GM19467 (cell line): ENCODE results near the gene CELA2A.
"Not testable (repeated sequence)": the region's sequence is repeated elsewhere in the genome, so short reads cannot be mapped to it uniquely, and the experiment has no call there.

Source experiments
- ATAC-seq: cut with Tn5 transposase; IDR thresholded peaks from one replicate; pipeline ENCODE4 v1.9.1; 2021; ENCODE audit warnings: mild to moderate bottlenecking, moderate library complexity; ENCODE audit not compliant: unreplicated experiment

The CELA2A gene

DNA sequence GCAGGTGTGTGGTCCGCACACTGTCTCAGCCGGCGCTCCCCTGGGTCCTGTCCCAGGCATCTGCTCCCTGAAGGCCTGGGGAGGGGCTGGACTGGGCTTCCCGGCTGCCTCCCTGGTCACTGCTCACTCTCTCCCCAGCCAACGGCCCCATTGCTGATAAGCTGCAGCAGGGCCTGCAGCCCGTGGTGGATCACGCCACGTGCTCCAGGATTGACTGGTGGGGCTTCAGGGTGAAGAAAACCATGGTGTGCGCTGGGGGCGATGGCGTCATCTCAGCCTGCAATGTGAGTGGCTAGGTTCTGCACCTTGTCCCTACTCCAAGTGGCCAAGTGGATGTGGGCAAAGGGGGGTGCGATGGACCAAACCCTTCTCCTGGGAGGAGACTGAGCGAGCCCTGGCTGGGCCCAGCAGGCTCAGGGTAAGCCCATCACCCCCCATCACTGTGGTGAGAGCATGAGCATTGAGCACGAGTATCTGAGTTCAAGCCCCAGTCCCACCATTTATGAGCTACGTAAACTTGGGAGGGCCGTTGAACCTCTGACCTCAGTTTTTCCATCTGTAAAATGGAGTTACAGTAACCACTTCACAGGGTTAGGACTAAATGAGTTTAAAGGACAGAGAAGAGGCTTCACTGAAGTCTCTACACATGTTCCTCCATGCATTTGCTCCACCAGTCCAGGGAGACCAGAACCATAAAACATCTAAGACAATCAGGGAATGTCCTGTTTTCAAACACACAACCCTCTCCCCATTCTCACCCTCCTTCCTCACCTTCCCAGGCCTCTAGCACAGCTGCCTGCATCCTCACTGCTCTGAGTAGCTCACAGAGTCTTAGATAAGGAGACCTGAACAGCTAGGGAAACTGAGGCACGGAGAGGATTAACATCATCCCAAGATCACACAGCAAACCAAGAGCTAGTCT lies 11.8 kb upstream of the CELA2A start:
- ATAC-seq: no peak

DNA sequence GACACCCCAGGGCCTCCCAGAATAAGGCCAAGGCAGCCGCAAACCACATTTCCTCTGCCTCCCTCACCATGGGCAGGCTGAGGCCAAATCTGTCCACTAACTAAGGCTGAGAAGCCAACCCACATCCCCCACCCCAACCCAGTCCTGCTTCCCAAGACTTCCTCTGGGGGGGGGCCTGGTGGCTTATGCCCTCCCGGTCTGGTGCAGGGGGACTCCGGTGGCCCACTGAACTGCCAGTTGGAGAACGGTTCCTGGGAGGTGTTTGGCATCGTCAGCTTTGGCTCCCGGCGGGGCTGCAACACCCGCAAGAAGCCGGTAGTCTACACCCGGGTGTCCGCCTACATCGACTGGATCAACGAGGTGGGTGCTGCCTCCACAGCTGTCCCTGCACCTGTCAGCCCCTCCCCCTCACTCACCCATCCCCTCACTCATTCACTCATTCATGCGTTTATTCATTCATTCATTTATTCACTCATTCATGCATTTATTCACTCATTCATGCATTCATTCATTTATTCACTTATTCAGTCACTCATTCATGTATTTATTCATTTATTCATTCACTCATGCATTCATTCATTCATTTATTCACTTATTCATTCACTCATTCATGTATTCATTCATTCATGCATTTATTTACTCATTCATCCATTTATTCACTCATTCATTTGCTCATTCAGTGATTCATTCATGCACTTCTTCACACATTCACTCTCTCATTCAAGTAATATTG lies 11.0 kb upstream of the CELA2A start:
- ATAC-seq: no peak

DNA sequence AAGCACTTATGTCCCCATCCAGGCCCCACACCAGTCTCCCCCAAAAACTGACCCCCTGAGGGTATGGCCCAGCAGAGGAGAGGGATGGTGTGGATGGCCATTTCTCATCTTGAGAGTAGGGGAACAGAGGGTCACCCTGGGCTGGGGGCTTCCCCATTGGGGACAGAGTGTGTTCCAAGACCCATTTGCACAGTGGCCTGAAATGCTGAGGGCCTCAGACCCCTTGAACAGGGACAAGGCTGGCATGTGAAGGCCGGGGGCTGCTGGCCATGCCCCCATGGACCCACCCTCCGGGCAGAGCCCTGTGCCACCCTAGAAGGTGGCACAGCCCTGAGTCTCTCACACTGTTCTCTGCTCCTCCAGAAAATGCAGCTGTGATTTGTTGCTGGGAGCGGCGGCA lies 10.3 kb upstream of the CELA2A start:
- ATAC-seq: no peak

DNA sequence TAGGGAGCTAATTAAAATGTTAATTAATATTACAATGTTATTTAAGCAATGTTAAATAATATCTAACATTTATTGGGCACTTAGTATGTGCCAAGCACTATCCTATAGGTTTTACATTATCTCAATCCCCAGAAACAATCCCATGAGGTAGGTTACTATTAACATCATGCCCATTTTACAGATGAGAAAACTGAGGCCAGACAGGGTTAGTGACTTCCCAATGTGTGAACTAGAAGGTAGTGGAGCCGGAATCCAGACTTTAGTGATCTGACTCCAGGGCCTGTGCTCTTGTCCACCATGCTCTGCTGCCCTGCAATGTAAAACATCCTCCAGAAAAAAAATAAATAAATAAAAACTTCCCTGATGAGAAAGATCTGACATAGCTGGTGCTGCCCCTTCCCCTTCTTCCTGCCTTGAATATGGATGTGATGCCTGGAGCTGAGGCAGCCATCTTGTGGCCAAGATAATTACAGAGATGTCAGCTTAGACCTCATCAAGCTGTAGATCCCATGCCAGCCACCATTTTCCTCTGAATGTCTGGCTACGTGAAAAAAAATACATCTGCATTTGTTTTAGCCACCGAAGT lies 7.6 kb upstream of the CELA2A start:
- no peak for ATAC-seq

DNA sequence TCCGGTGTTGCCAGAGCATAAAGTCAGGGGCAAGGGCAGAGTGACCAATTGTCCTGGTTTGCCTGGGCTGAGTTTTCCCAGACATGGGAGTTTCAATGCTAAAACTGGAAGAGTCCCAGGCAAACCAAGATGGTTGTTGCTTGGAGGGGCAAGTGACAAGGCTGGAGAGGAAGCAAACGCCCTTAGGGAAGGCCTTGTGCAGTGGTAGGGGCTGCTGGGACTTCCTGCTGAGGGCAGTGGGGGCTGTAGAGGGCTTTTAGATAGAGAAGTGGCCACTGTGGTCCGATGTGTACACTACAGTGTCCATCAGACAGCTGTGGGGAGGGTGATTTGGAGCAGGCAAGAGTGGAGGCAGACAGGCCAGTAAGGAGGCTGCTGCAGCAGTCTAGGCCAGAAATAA lies 7.0 kb upstream of the CELA2A start:
- ATAC-seq: no peak

DNA sequence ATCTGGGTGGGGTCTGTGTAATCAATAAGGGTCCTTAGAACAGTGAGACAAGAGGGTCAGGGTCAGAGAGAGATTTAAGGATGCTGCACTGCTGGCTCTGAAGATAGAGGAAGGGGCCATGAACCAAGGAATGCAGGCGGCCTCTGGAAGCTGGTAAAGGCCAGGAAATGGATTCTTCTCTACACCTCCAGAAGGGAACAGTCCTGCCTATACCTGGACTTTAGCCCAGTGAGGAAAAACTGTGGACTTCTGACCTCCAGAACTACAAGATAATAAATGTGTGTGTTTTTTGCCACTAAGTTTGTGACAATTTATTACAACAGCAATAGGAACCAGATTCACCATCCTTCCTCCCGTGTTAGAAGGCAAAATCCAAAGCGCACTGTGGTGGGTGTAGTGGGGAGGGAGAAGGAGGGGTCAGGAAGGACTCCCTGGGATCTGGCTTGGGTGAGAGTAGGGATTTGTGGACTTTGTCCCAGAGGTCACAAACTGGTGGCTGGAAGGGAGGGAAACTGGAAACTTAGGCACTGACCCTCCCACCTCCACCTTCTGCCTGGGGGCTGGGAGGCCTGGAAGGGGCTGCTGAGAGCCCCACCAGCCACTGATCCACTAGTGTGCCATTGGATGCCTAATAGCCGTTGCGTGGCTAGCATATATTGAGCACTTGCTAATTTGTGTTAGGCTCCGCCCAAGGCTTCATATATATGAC lies 5.4 kb upstream of the CELA2A start:
- no peak for ATAC-seq

DNA sequence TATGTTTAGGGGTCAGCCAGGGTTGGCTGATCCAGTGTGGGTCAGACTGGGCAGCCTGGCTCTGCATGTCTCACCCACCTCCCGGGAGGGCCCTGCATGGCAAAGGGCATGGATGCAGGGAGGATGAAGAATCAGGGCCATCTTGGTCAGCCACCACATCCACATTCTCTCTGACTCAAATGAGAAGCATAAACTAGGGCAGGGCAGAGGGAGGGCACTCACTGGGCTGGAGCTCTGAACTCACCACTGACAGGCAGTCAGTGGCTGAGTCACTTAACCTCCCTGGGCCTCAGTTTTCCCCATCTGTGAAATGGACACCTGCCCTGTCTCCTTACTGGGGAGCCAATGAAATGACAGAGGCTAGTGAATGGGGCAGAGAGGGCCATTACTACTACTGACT lies 4.3 kb upstream of the CELA2A start:
- no peak for ATAC-seq

DNA sequence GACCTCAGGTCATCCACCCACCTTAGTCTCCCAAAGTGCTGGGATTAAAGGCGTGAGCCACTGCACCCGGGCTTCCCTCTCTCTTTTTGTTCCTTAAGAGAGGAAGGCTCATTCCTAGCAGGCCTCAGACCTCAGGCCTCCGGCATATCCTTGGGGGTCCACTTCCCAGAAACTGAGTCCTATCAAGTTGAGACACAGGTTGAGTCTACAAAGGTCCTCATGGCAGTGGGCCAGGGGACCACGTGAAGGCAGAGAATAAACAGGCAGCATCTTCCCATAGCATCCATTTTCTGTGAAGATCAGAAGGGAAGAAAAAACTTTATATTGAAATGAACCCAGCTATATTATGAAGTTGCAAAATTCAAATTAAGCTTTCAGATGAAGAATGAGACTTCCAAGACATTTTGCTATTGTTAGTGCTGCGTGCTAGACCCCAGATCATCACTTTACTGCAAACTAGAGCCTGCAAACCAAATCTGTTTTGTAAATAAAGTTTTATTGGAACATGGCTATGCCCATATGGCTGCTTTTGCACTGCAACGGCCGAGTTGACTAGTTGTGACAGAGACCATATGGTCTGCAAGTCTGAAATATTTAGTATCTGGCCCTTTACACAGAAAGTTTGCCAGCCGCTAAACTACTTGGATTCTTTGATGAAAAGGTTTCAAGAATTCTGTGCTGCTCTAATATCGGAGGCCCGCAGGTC lies 3.5 kb upstream of the CELA2A start:
- ATAC-seq: no peak

DNA sequence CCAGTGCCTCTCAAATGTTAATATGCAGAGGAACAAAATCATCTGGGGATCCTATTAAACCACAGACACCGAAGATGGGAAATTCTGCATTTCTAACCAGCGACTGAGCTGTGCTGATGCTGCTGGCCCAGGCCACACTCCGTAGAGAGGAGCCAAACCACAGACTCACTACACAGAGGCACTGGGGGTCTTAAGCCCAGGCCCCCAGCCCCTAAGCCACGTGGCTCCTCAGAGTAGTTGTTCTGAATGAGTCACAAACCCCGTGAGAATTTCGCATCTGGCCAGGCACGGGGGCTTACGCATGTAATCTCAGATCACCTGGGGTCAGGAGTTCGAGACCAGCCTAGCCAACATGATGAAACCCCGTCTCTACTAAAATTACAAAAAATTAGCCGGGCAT lies 2.8 kb upstream of the CELA2A start:
- no peak for ATAC-seq

DNA sequence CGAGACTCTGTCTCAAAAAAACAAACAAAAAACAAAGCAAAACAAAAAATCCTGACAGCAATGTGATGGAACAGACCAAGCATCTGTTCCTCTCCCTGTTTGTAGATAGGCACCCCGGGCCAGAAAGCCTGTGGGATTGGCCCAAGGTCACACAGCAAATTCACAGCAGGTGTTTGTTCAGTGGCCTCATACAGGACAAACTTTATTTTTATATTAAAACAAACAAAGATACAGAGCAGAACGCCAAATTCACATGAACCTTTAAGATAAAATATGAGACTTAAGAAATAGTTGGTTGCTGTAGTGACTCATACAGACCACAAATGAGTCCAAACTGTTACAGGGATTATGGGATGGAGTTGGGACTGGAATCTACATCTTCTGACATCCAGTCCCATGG lies 2.3 kb upstream of the CELA2A start:
- ATAC-seq: no peak

DNA sequence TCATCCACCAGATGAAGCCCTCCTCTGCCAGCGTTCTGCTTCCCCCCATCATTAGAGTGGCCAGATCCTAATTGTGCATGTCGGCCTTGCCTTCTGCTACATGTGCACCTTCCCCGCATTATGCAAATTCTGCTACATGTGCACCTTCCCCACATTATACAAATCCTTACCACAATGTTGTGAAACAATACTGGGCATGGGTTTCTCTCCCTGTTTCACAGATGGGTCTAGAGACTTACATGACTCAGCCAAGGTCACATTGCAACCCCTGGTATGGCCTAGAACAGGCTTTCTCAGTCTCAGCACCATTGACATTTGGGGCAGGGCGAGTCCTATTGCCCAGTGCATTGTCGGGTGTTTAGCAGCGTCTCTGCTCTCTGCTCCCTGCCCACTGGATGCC lies 1.0 kb upstream of the CELA2A start:
- no peak for ATAC-seq

DNA sequence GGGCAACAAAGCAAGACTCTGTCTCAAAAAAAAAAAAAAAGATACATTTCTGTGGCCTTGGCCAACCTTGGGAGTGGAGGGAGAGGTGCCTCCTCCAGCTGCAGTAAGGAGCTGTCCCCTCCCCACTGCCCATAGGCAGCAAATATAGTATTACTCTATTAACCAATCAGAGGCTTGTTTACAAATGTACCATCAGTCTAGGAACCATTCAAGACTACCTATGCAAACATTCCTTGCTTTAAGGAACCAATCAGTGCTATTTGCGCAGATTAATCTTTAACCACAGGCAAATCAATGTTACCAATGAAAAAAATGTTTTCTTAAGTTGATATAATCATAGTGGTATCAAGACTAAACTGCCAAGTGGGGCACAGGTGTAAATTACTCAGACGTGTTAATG lies 1.1 kb downstream of the CELA2A start:
- ATAC-seq: no peak

DNA sequence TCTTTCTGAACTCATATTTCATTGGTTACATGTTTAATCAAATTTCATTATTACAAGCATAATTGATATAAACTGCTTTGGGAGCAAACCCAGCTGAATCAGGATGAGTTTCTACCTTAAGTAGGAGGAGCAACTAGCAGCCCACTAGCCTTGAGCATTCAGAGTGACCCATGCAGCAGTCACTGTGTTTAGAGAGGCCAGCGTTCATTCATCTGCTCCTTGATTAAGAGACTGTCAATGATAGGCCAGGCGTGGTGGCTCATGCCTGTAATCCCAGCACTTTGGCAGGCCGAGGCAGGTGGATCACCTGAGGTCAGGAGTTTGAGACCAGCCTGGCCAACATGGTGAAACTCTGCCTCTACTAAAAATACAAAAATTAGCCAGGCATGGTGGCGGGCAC lies 1.9 kb downstream of the CELA2A start:
- not testable (repeated sequence) for ATAC-seq

DNA sequence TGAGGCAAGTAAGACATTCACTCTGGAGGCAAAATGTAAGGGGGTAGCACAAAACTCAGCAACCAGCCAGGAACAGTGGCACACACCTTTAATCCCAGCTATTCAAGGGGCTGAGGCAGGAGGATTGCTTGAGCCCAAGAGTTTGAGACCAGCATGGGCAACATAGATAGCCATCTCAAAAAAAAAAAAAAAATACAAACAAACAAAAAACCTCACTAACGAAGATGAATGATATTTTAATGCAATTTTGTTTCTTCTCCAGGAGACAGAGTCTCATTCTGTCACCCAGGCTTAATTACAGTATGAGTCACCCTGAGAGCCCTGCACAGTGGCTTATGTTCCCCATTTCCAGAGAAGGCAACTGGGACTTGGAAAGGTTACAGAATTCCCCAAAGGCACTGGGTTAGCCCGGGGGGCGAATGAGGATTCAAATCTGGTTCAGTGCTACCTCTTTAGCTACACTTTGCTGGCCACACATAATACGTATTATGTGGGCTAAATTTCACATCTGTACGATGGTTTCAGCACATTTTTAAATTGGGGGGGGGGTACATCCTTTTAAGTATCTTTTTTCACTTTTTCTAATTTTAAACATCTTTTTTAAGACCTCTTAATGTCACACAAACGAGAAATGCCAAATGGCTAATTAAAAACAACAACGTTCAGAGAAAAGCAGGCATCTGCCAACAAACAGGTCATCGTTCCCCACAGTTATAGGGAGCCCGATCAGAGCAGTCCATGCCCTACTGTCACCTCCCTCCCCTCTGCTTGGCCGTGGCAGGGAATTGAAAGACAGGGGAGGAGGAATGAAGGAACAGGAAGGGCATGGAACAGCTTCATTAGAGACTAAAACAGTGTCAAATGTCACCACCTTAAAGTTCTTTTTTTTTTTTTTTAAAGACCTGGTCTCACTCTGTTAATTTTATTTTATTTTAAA lies 3.5 kb downstream of the CELA2A start:
- ATAC-seq: no peak

DNA sequence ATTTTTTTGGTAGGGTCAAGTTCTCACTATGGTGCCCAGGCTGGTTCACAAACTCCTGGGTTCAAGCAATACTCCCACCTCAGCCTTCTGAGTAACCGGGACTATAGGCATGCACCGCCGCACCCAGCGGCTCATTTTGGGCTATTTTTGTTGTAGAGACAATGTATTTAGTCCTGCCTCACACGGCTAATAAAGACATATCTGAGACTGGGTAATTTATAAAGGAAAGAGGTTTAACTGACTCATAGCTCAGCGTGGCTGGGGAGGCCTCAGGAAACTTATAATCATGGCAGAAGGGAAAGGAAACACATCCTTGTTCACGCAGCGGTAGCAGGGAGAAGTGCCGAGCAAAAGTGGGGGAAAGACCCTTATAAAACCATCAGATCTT lies 4.2 kb downstream of the CELA2A start:
- ATAC-seq: no peak

DNA sequence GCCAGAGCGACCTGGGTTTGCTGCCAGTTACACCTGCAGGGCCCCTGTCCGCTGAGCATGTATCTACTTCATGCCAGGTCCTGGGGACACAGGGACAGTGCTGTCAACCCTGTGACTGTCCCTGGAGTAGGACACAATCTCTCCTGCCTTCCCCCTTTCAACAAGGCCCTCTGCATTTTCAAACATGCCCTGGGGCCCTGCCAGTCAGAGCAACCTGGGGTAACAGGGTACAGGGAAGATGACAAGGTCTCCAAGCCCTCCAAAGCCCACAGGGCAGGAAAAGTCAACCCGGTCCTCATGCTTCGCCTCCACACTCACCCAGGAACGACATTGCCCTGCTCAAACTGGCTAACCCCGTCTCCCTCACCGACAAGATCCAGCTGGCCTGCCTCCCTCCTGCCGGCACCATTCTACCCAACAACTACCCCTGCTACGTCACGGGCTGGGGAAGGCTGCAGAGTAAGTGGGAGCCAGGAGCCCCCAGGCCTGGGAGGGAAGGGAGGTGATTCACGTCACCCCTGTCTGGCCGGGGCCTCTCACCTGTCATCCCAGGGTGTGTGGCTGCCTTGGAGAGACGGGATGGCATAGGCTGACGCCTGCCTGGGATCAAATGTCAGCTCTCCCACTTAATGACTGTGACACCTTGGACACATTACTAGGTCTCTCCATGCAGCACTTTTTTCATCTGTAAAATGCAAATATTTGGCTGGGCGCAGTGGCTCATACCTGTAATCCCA lies 6.7 kb downstream of the CELA2A start:
- not testable (repeated sequence) for ATAC-seq

DNA sequence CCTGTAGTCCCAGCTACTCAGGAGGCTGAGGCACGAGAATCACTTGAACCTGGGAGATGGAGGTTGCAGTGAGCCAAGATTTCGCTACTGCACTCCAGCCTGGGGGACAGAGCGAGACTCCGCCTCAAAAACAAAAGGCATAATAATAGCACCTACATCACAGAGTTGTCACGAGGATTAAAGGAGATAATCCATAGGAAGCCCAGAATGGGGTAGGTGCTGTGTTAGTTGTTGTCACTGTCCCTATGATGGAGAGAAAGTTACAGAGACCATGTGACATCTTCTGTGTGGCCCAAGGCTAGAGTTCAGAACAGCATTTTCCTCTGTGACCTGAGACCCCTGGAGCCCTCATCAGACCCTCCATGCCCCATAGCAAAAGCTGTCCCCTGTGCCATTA lies 7.4 kb downstream of the CELA2A start:
- not testable (repeated sequence) for ATAC-seq

DNA sequence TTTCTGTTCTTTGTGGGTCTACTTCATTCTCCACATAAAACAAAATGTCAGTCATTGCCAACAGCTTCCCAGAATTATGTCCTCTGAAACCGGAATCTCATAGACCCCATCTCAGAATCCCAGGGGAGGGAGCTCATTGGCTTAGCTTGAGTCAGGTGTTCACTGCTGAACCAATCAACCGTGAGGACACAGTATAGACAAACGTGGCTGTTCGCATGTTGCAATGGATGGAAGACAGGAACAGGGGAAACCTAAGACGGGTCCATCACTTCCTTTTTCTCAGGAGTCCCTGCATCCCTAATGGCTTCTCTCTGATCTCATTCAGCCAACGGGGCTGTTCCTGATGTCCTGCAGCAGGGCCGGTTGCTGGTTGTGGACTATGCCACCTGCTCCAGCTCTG lies 9.1 kb downstream of the CELA2A start:
- ATAC-seq: no peak
